HUDEP-2 (cell line): Measurements from ENCODE around the gene UBE2QL1.

Experiments used
- DNase-seq, 76 experiments: peaks; one replicate each; lab custom pipeline; 2025; ENCODE audit not compliant: unreplicated experiment in 76 of 76; lab: John Stamatoyannopoulos, UW

UBE2QL1 gene

GRCh38 chr5:6427694-6428093 lies 21.0 kb upstream of the UBE2QL1 start:
- DNase-seq = no peak

- DNase-seq = no peak
Measured at GRCh38 chr5:6430418-6431028, 18.1 kb upstream of the UBE2QL1 start.

- DNase-seq = no peak
Measured at GRCh38 chr5:6431214-6432195, 17.2 kb upstream of the UBE2QL1 start.

DNA sequence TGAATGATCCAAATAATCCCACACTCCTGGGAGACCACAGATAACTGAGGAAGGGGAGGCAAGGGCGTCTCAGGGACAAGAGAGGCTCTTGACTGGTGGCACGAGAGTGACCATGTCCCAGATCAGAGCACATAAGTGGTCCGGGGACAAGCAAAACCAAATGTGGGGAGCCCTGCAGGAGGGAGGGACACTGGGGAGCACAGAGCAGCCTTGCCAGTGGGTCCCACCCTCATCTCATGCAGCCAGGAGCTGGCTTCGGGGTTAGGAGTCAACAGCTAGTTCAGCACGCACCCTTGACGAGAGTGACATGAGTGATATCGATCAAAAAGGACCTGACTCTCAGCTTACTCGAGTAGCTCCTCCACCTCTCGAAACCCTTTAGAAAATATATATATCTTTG lies 16.5 kb upstream of the UBE2QL1 start:
- no peak for DNase-seq

GRCh38 chr5:6434731-6435130 lies 13.9 kb upstream of the UBE2QL1 start:
- no peak for DNase-seq

DNA sequence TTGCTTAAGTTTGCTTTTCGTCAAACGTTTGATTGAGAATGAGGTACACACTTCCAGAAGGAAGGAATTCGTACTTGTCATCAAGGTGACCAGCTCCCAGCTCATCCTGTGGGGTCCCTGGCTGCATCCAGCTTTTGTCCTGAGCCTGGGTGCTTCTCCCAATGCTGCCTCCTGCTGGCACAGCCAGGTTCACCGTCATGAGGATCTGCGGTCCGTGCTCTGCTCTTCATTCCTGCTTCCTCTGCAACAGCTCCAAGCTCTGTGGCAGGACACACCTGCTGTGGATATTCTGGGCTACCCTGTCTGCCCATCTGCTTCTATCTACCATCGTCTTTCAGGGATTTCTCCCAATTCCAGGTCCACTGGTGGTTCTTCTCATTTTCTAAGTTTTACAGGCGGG lies 13.3 kb upstream of the UBE2QL1 start:
- DNase-seq = peak in 8 of 76 experiments; percentile 2 to 11 (median 4)

DNA sequence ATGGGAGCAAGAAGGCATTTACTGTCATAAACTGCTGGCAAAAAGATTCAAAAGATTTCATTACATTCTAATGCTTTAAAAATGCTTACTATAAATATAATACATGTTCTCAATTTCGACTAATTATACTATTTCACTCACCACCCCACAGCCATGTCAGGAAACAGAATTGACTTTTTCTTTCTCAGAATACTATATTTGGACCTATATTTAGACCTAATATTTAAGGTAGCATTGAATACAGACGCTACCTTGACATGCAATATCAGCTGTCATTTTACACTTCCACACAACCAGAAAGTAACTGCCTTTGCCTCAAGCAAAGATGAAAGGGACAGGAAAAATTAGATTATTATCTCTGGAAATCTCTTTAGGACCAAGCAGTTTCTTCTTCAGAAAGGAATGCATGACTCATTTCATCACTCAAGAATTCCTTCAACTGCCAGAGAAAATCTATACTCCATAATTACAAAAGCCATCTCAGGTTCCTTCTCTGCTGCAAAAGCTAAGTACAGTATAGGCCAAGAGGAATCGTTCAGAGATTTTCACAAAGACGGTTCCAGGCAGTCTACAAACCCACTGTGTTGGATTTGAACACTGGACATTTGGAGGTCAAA lies 11.8 kb upstream of the UBE2QL1 start:
- DNase-seq = no peak

- DNase-seq = no peak
Measured at GRCh38 chr5:6439588-6440550, 8.8 kb upstream of the UBE2QL1 start.

DNA sequence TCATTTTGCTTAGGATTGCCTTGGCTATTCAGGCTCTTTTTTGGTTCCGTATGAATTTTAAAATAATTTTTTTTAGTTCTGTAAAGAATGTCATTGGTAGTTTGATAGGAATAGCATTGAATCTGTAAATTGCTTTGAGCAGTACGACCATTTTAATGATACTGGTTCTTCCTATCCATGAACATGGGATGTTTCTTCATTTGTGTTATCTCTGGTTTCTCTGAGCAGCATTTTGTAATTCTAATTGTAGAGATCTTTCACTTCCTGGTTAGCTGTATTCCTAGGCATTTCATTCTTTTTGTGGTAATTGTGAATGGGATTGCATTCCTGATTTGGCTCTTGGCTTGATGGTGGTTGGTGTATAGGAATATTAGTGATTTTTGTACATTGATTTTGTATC lies 6.3 kb upstream of the UBE2QL1 start:
- DNase-seq = no peak

DNA sequence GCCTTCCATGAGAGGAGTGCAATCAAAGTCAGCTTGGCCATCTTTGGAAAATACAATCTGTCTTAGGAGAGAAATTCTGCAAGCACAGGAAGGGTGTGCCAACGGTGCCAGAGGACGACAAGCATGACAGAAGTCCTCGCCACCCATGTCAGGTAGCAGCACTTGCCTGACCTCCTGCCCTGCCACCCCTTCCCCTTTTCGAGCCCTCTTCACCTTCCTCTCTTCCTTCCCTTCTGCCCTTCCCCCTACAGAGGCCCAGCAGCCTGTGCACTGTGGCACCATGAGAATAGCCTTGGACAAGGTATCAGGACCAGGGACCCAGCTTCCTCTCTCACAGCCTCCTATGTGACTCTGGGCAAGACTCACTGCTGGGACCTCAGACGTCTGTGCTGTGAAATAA lies 5.3 kb upstream of the UBE2QL1 start:
- DNase-seq = no peak

DNA sequence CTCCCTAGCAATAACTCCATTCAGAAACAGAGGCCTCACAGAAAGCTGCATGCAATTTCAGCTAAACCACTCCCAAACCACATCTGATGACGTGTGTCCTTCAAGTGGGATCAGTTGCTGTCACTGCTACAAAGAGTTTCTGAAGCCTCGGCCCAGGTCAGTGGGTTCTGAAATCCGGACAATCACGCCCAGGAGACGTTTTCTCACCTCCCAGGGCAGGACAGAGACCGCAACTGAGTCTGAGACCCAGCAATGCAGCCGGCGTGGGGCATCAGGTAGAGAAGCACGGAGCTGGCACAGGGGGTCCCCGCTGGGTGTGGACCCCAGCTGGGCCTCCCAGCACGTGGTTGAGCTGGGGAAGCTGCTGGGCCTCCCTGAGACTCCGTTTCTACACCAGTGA lies 2.6 kb upstream of the UBE2QL1 start:
- no peak for DNase-seq

DNA sequence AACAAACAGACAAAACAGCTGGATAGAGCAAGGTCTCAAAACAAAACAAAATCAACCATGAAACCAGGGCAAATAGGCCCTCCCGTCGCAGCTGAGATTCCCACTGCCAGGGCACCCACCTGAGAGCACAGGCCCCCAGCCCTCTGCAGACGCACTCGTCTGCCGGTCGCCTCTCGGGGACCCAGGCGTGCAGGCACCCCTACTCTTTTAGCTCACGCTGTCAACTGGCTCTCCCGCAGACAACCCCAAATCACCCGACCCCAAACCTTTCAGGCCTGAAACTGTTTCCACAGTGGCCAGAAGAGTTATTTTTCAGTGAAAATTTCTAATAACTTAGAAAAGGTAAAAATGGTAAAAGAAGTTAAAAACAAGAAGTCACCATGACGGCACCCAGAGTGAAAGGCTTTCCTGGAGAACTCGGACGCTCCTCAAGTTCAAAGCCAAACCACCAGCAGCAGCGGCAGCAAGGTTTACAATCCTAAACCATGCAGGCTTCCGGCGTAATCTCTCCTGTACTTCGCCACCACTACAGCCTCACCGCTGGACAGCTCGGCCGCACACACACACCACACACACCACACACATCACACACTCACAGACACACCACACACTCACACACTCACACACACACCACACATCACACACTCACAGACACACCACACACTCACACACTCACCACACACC lies 1.9 kb upstream of the UBE2QL1 start:
- no peak for DNase-seq

DNA sequence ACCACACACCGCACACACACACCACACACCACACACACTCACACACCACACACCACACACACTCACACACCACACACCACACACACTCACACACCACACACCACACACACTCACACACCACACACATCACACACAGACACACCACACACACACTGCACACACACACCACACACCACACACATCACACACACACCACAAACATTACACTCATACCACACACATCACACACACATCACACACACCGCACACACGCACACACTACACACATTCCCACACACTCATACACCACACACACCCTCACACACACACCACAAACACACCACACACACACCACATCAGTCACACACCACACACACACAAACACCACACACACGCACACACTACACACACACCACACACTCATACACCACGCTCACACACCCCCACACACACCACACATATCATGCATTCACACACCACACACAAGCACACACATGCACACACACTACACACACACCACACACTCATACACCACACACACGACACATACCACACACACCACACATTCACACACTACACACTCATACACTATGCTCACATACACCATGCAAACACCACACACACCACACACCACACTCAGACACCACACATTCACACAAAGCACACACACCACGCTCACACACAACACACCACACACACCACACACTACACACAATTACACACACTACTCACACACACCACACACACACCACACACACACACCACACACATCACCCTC lies 1.1 kb upstream of the UBE2QL1 start:
- DNase-seq = no peak

DNA sequence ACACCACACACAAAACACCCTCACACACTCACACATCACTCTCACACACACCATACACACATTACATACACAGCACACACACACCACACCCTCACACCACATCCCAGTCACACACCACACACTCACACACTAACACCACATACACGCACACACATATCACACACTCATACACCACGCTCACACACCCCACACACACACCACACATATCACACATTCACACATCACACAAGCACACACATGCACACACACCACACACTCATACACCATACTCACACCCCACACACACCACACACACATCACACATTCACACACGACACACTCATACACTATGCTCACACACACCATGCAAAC lies 543 bp upstream of the UBE2QL1 start:
- no peak for DNase-seq

- no peak for DNase-seq
Measured at GRCh38 chr5:6449465-6450158, 953 bp downstream of the UBE2QL1 start.

DNA sequence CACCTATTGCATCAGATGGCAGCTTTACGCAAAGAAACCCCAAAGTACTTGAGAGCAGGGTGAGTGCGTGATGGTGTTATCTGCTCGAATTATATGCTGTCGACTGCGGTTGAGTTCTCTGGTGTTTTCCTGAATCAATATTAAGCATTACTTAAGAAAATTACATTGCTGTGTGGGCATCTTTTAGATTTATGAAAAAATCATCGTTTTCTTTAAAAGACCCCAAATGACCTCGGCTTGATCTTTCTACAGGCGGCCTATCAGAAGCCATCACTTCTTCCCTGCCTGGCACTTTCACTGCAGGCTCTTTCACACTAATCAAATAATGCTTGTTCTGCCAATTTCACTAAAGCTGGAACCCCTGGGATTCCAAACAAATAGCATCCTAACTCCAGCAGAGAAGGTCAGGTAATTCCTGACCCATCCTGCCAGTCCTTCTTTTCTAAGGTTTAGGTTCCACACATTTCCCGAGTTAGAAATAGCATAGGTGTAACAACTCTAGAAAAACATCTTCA lies 1.7 kb downstream of the UBE2QL1 start:
- DNase-seq = no peak

GRCh38 chr5:6452622-6453504 lies 4.2 kb downstream of the UBE2QL1 start:
- no peak for DNase-seq
